H1 (cell line): ENCODE data around the gene MYH7. TPM values are rescaled to one million over a fixed set of nuclear protein-coding genes. Genes with fewer than 3 reads are reported as not detected.

Experiments used
- CTCF ChIA-PET: fragments of 300-600 bp; sonication (Branson Sonifier 250); formaldehyde crosslinking; loops from one replicate; lab custom pipeline; 2021; ENCODE audit not compliant: partially characterized antibody; lab: Charles Lee
- POLR2A ChIA-PET: fragments of 300-600 bp; sonication (Branson Sonifier 250); formaldehyde crosslinking; loops from one replicate; lab custom pipeline; 2021; ENCODE audit warnings: inconsistent platforms; ENCODE audit not compliant: partially characterized antibody; lab: Charles Lee
- DNase-seq, 2 experiments: peaks; one replicate each; pipeline versions ENCODE4 v3.0.0 to v3.0.0-alpha.2; 2010 to 2022; ENCODE audit warnings: low spot score in 2 of 2, low read depth in 1 of 2, mixed read lengths in 1 of 2
- FAIRE-seq: peaks from 2 replicates; lab custom pipeline; 2011; peaks lifted over from hg19 to GRCh38; lab: Jason Lieb, UNC
- H2AFZ ChIP-seq: 2 replicates; pipeline ENCODE4 v1.8.1; 2012; ENCODE audit warnings: low read length, inconsistent platforms
- H2AK5ac ChIP-seq: 2 replicates; pipeline ENCODE4 v1.6.1; 2013; ENCODE audit warnings: low read depth, low read length
- H2BK120ac ChIP-seq: replicated peaks from 2 replicates; pipeline ENCODE3; 2013; ENCODE audit warnings: low read depth, low read length, inconsistent platforms
- H2BK12ac ChIP-seq: 2 replicates; pipeline ENCODE4 v1.6.1; 2013; ENCODE audit warnings: low read depth, low read length
- H2BK15ac ChIP-seq: 2 replicates; pipeline ENCODE4 v1.6.1; 2013; ENCODE audit warnings: low read length
- H2BK20ac ChIP-seq: 2 replicates; pipeline ENCODE4 v1.6.1; 2013; ENCODE audit warnings: low read length
- H2BK5ac ChIP-seq: 2 replicates; pipeline ENCODE4 v1.6.1; 2013; ENCODE audit warnings: low read depth, low read length
- H3K14ac ChIP-seq: 2 replicates; pipeline ENCODE4 v1.6.1; 2013; ENCODE audit warnings: inconsistent platforms; ENCODE audit not compliant: insufficient read length
- H3K18ac ChIP-seq: 2 replicates; pipeline ENCODE4 v1.6.1; 2013; ENCODE audit warnings: low read length; ENCODE audit errors: extremely low read depth
- H3K23ac ChIP-seq: 2 replicates; pipeline ENCODE4 v1.6.1; 2013; ENCODE audit warnings: inconsistent platforms; ENCODE audit not compliant: insufficient read length
- H3K23me2 ChIP-seq: 2 replicates; pipeline ENCODE4 v1.6.1; 2013; ENCODE audit warnings: low read depth, low read length
- H3K27ac ChIP-seq: 2 replicates; pipeline ENCODE4 v1.6.1; 2011; ENCODE audit warnings: low read depth, low read length, inconsistent platforms
- H3K27me3 ChIP-seq, 4 experiments: replicated peaks in 1 of 4; 1 replicate in 1 of 4; 2 replicates in 3 of 4; pipeline versions ENCODE4 v1.6.1 to v1.8.1; 2011 to 2013; ENCODE audit warnings: low read length in 3 of 4, mild to moderate bottlenecking in 3 of 4, inconsistent platforms in 2 of 4, mixed read lengths in 2 of 4, moderate library complexity in 1 of 4; ENCODE audit not compliant: control insufficient read depth in 3 of 4, insufficient read depth in 3 of 4; ENCODE audit errors: extremely low read depth in 1 of 4
- H3K36me3 ChIP-seq, 4 experiments: 2 replicates each; pipeline versions ENCODE4 v1.6.1 to v1.8.1; 2011 to 2013; ENCODE audit warnings: mild to moderate bottlenecking in 4 of 4, low read length in 3 of 4, moderate library complexity in 2 of 4, control low read depth in 1 of 4, inconsistent platforms in 1 of 4; ENCODE audit not compliant: insufficient read depth in 4 of 4, control insufficient read depth in 2 of 4
- H3K4ac ChIP-seq: replicated peaks from 2 replicates; pipeline ENCODE3; 2013; ENCODE audit warnings: low read length, low read depth, mixed read lengths, inconsistent platforms; ENCODE audit not compliant: insufficient read length
- H3K4me1 ChIP-seq, 4 experiments: replicated peaks in 1 of 4; 1 replicate in 1 of 4; 2 replicates in 3 of 4; pipeline versions ENCODE4 v1.6.1 to v1.8.1; 2011 to 2013; ENCODE audit warnings: low read length in 3 of 4, inconsistent platforms in 2 of 4, mixed read lengths in 1 of 4; ENCODE audit not compliant: insufficient read depth in 4 of 4, control insufficient read depth in 3 of 4
- H3K4me2 ChIP-seq, 2 experiments: 2 replicates each; pipeline versions ENCODE4 v1.6.1 to v1.8.1; 2011 to 2013; ENCODE audit warnings: low read depth in 2 of 2, low read length in 2 of 2, control low read depth in 1 of 2, inconsistent platforms in 1 of 2, mild to moderate bottlenecking in 1 of 2; ENCODE audit not compliant: insufficient read depth in 1 of 2
- H3K4me3 ChIP-seq, 4 experiments: fragments of 200-600, 300-600 bp in 1 of 4; sonication (generic), shearing (Covaris generic), sonication (Bioruptor Twin) in 1 of 4; 2 replicates each; pipeline versions ENCODE4 v1.5.1 to v1.8.1; 2011 to 2016; ENCODE audit warnings: low read length in 4 of 4, low read depth in 3 of 4, control low read depth in 2 of 4, inconsistent platforms in 2 of 4, mild to moderate bottlenecking in 2 of 4, mixed read lengths in 1 of 4, moderate library complexity in 1 of 4; ENCODE audit not compliant: insufficient read depth in 2 of 4; ENCODE audit errors: extremely low read depth in 1 of 4
- H3K56ac ChIP-seq: replicated peaks from 2 replicates; pipeline ENCODE3; 2013; ENCODE audit warnings: low read depth, mild to moderate bottlenecking, mixed read lengths, low read length, inconsistent platforms; ENCODE audit not compliant: insufficient read length
- H3K79me1 ChIP-seq: 2 replicates; pipeline ENCODE4 v1.6.1; 2013; ENCODE audit warnings: low read depth, low read length, control low read depth
- H3K79me2 ChIP-seq, 2 experiments: 2 replicates each; pipeline versions ENCODE4 v1.6.1 to v1.8.1; 2012 to 2013; ENCODE audit warnings: low read length in 2 of 2, mild to moderate bottlenecking in 2 of 2, inconsistent platforms in 1 of 2; ENCODE audit not compliant: insufficient read depth in 2 of 2, control insufficient read depth in 1 of 2
- H3K9ac ChIP-seq, 4 experiments: replicated peaks in 1 of 4; 1 replicate in 1 of 4; 2 replicates in 3 of 4; pipeline versions ENCODE4 v1.6.1 to v1.8.1; 2011 to 2013; ENCODE audit warnings: low read depth in 3 of 4, low read length in 3 of 4, control low read depth in 2 of 4, mild to moderate bottlenecking in 2 of 4, moderate library complexity in 2 of 4, inconsistent platforms in 1 of 4; ENCODE audit errors: extremely low read depth in 1 of 4
- H3K9me3 ChIP-seq, 2 experiments: 2 replicates each; pipeline versions ENCODE4 v1.6.1 to v1.8.1; 2012 to 2013; ENCODE audit warnings: mild to moderate bottlenecking in 2 of 2, moderate library complexity in 2 of 2, control low read depth in 1 of 2, inconsistent platforms in 1 of 2, low read depth in 1 of 2, low read length in 1 of 2, mixed read lengths in 1 of 2; ENCODE audit not compliant: insufficient read depth in 2 of 2
- H4K20me1 ChIP-seq, 2 experiments: replicated peaks in 1 of 2; 2 replicates each; pipeline versions ENCODE3 to v1.8.1; 2011 to 2013; ENCODE audit warnings: inconsistent platforms in 2 of 2, low read length in 2 of 2, mild to moderate bottlenecking in 1 of 2; ENCODE audit not compliant: insufficient read depth in 2 of 2, control insufficient read depth in 1 of 2
- H4K5ac ChIP-seq: 2 replicates; pipeline ENCODE4 v1.6.1; 2013; ENCODE audit warnings: low read length, low read depth, mixed read lengths, inconsistent platforms; ENCODE audit not compliant: insufficient read length
- H4K8ac ChIP-seq: 2 replicates; pipeline ENCODE4 v1.8.0; 2013; ENCODE audit warnings: mild to moderate bottlenecking, moderate library complexity, low read length, inconsistent platforms; ENCODE audit not compliant: insufficient read depth; ENCODE audit errors: extremely low read depth
- H4K91ac ChIP-seq: replicated peaks from 2 replicates; pipeline ENCODE3; 2013; ENCODE audit warnings: low read length, mixed read lengths, inconsistent platforms; ENCODE audit not compliant: insufficient read length
- CHD2 ChIP-seq: IDR thresholded peaks from 2 replicates; pipeline ENCODE4 v1.6.1; 2012; ENCODE audit warnings: low read length, improper control_type of control experiment
- WGBS, 2 experiments: shearing (Covaris generic) in 1 of 2; methylation state at CpG; one replicate each; pipeline versions ENCODE4 v1.1.6 to v1.1.7; 2013 to 2015; ENCODE audit warnings: low lambda C conversion rate in 2 of 2, mixed read lengths in 2 of 2, inconsistent platforms in 1 of 2, low coverage in 1 of 2, missing lambda C conversion rate in 1 of 2; ENCODE audit not compliant: insufficient replicate concordance in 2 of 2, insufficient coverage in 1 of 2, insufficient read length in 1 of 2; ENCODE audit errors: extremely low coverage in 1 of 2, missing lambda C conversion rate in 1 of 2; 5-methylcytosine and 5-hydroxymethylcytosine counted together
- polyA plus RNA-seq, 7 experiments: library from polyadenylated mRNA; depleted of rRNA in 3 of 7; stranded (reverse) in 5 of 7; unstranded in 2 of 7; fragments of >200 nt in 5 of 7; fragments of 200-250 nt in 2 of 7; gene quantifications; 1 replicate in 5 of 7; 2 replicates in 1 of 7; 4 replicates in 1 of 7; pipeline versions ENCODE4 v1.2.1 to v1.2.3, GENCODE V29; 2011 to 2013; ENCODE audit warnings: missing spikeins in 2 of 7, mixed read lengths in 2 of 7
- total RNA-seq: library from RNA; stranded (reverse); fragmentation: NEBNext Ultra II Directional; extraction: Animal tissue kit (Norgen Biotek cat#: 25700); gene quantifications from 2 replicates; pipeline ENCODE4 v1.2.1, GENCODE V29; 2021

MYH7 gene
- total and polyA plus RNA-seq, 2 of the 8 experiments (the other 6 are each of a cell fraction or from before 2014, with no cell fraction given) = not detected

GRCh38 chr14:23445773-23446172, 10.3 kb upstream of the MYH7 start:
- no peaks in the 10 kb centered on the region; the same call in none of the 2 replicates for H3K23me2 ChIP-seq
- H3K27ac ChIP-seq = no peak overlapping the region
- no peak overlapping the region for H2BK20ac ChIP-seq
- no peak overlapping the region for H3K23ac ChIP-seq
- H3K4me2 ChIP-seq = no peak overlapping the region
- H3K14ac ChIP-seq = no peak overlapping the region
- no peak overlapping the region for H2AFZ ChIP-seq
- H2BK5ac ChIP-seq = no peak overlapping the region
- H3K4ac ChIP-seq = no peak overlapping the region
- no peaks in the 10 kb centered on the region for H3K79me1 ChIP-seq
- H2AK5ac ChIP-seq = no peak overlapping the region
- no peak for FAIRE-seq
- H3K36me3 ChIP-seq = no peaks in the 10 kb centered on the region
- no peak overlapping the region for H3K4me3 ChIP-seq
- ChIA-PET POLR2A (interaction anchor here (1.3 kb wide), 1 partner anchor 8 kb away, joined by 4 read pairs; no protein-coding TSS in a partner anchor), CTCF (interaction anchor here (0.7 to 2.3 kb wide), 8 partner anchors 9 to 185 kb away, joined by 3 to 11 read pairs (median 3); partner anchors contain the start of gene MYH7)
- 73% methylated on average over 4 of the region's 4 CpGs; no CpG with 5 or more reads in 1 of the 2 experiments for WGBS, 2 experiments
- H2BK12ac ChIP-seq = no peak overlapping the region
- peaks cover 2 to 12% (median 9%) of the 10 kb centered on the region in 4 experiments for H3K4me1 ChIP-seq
- DNase-seq = no peak
- no peak overlapping the region for H3K9ac ChIP-seq
- no peaks in the 10 kb centered on the region for H3K9me3 ChIP-seq
- peaks cover 0 to 2% (median 0%) of the 10 kb centered on the region in 4 experiments; a peak in 3 of 7 replicates for H3K27me3 ChIP-seq
- no peak overlapping the region for H4K5ac ChIP-seq
- no peak overlapping the region for H2BK15ac ChIP-seq
- H3K56ac ChIP-seq = no peak overlapping the region
- H2BK120ac ChIP-seq = no peak overlapping the region
- no peaks in the 10 kb centered on the region for H3K79me2 ChIP-seq
- H4K20me1 ChIP-seq = no peaks in the 10 kb centered on the region
- H3K18ac ChIP-seq = no peak overlapping the region
- no peak overlapping the region for H4K8ac ChIP-seq
- H4K91ac ChIP-seq = no peak overlapping the region
- no peak for TF ChIP-seq CHD2
